ENCODE data around the gene SEMA4B.

- TF ChIP-seq, protein P1, sequence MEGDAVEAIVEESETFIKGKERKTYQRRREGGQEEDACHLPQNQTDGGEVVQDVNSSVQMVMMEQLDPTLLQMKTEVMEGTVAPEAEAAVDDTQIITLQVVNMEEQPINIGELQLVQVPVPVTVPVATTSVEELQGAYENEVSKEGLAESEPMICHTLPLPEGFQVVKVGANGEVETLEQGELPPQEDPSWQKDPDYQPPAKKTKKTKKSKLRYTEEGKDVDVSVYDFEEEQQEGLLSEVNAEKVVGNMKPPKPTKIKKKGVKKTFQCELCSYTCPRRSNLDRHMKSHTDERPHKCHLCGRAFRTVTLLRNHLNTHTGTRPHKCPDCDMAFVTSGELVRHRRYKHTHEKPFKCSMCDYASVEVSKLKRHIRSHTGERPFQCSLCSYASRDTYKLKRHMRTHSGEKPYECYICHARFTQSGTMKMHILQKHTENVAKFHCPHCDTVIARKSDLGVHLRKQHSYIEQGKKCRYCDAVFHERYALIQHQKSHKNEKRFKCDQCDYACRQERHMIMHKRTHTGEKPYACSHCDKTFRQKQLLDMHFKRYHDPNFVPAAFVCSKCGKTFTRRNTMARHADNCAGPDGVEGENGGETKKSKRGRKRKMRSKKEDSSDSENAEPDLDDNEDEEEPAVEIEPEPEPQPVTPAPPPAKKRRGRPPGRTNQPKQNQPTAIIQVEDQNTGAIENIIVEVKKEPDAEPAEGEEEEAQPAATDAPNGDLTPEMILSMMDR (IDR thresholded peaks at IDR 0.05) = no peak
- peak; percentile 10 for TF ChIP-seq POLR2A (IDR thresholded peaks at IDR 0.05)
Observed at GRCh38 chr15:90189781-90190467, 11.2 kb upstream of the SEMA4B start.

All from transverse colon (tissue), 3 donors.